Hematopoietic multipotent progenitor cell treated with erythropoietin and hydrocortisone succinate and interleukin-3 and kit ligand, for 8 days (in vitro differentiated cells): ENCODE measurements around the gene ANKS3.

Experiments
- DNase-seq: peaks from one replicate; pipeline ENCODE4 v3.0.0-alpha.2; 2015

The ANKS3 gene

GRCh38 chr16:4734063-4734729, at the start of gene ANKS3, which contains the start of gene DNAAF8:
TSS of gene ANKS3 (minus strand) at chr16:4734271. CDS start at chr16:4730149, 4,122 bp downstream.
TSS of gene DNAAF8 (plus strand) at chr16:4734537. CDS start at chr16:4736515, 1,978 bp downstream.
- DNase-seq, result peak; percentile 96

- no peak for DNase-seq
These were observed 49.3 kb upstream of the ANKS3 start for GRCh38 chr16:4783251-4783950.

DNA sequence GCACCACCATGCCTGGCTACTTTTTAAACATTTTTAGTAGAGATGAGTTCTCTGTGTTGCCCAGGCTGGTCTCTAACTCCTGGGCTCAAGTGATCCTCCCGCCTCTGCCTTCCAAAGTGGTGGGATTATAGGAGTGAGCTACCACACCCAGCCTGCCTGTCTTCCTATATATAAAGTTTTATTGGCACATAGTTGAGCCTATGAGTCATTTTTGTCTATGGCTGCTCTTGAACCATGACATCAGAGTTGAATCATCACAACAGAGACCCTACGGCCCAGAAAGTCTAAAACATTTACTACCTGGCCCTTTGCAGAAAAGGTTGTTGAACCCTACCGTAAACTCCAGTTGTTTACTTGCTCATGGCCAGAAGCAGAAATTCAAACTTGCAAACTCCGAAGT, 46.2 kb upstream of the ANKS3 start:
- no peak for DNase-seq

GRCh38 chr16:4778050-4778392, 44.0 kb upstream of the ANKS3 start:
- DNase-seq, result no peak

- DNase-seq, result no peak
These were observed 43.4 kb upstream of the ANKS3 start for GRCh38 chr16:4777339-4778049.

GRCh38 chr16:4776141-4776705, 42.2 kb upstream of the ANKS3 start:
- DNase-seq, result no peak

DNA sequence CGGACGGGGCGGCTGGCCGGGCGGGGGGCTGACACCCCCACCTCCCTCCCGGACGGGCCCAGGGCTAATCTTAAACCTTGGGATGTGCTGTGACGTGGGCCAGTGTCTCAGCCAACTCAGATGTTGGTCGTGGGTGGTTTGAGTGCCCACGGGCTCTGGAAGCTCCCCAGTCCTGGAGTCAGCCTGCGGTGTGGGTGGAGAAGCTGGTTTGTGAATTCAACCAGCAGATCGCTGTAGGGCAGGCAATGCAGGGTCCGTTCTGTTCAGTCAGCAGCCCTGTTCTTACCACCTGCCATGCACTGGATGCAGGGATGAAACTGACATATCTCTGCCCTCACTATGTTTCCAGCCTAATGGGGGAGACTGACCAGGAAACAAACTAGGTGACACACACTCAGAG, 40.9 kb upstream of the ANKS3 start:
- no peak for DNase-seq

DNA sequence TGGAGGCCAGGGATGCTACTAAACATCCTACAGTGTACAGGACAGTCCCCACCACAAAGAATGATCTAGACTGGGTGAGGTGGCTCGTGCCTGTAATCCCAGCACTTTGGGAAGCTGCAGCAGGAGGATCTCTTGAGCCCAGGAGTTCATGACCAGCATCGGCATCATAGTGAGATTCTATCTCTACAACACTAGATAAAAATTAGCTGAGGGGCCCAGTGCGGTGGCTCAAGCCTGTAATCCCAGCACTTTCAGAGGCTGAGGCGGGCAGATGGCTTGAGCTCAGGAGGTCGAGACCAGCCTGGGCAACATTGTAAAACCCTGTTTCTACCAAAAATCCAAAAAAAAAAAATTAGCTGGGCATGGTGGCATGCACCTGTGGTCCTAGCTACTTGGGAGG, 38.3 kb upstream of the ANKS3 start:
- DNase-seq, result no peak

GRCh38 chr16:4771646-4772045, 37.6 kb upstream of the ANKS3 start:
- no peak for DNase-seq

GRCh38 chr16:4769306-4769638, 35.2 kb upstream of the ANKS3 start:
- DNase-seq, result no peak

DNA sequence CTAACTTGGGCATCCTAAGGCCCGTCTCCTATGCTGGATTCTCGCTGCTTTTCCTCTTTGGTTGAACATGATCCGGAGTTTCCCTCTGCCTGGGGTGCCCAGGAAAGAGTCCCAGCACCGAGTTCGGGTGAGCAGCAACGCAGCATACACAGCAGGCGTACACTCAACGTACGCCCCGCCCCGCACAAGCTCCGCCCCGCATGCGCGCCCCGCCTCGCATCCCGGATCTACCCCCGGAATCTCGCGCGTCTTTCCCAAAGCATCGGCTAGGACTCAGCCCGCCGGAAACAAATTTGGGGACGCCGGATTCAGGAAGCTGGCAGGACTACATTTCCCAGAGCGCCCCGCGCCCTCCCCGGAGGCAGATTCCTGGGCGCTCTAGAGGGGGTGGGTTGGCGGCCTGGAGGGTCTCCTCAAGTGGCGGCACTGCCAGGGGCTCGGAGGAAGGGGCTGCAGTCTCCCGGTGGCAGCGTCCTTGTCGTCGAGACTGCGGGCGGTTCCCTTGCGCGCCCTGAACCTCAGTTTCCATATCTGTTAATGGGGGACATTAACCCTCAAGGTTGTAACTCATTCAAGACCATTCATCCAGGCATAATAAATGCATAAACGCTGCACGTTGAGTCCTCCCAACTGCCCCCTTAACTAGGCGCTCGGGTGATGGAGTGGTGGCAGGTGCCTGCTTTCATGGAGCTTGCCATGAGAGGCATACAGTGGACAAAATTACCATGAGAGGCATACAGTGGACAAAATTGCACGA, 34.7 kb upstream of the ANKS3 start:
- peak; percentile 95 for DNase-seq

GRCh38 chr16:4767872-4768548, 33.9 kb upstream of the ANKS3 start:
- no peak for DNase-seq

GRCh38 chr16:4766875-4767628, 33.0 kb upstream of the ANKS3 start, which contains the start of gene ZNF500:
TSS of gene ZNF500 (minus strand) at chr16:4767162. CDS start at chr16:4765978, 1,184 bp downstream.
- peak; percentile 95 for DNase-seq

DNA sequence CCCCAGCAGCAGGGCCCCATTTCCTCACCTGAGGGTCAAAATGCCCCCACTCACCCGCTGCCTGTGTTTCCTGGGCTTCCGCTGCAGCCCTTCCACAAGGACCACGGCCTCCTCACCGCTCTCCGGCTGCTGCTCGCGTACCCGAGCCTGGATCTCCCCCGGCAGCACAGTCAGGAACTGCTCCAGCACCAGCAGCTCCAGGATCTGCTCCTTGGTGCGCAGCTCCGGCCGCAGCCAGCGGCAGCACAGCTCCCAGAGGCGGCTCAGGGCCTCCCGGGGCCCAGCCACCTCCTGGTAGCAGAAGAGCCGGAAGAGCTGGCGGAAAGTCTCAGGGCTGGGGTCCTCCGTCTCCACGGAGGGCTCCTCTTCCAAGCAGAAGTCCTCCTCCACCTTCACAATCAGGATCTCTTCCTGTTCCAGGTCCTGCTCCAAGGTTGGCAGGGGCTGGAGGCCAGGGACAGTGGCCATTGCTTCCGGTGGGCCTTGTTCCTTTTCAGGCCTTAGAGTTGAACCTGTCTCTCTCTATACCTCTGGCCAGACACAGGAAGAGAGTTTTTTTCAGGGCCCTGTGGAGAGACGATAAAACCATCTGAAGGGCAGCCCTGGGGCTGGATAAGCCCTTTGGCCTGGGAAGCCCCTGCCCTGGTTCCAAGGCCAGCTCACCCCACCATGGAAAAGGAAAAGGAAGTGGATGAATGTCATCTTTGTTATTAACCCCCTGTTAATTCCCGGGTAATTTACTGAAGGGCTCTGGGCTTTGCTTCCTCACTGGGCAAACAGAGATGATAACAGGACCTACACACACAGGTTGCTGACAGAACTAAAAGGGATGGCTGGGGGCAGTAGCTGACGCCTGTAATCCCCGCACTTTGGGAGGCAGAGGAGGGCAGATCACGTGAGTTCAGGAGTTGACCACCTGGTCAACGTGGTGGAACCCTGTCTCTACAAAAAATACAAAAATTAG, 31.7 kb upstream of the ANKS3 start:
- no peak for DNase-seq

- DNase-seq, result no peak
These were observed 29.7 kb upstream of the ANKS3 start for GRCh38 chr16:4763791-4764190.

GRCh38 chr16:4762205-4762604, 28.1 kb upstream of the ANKS3 start:
- DNase-seq, result no peak

DNA sequence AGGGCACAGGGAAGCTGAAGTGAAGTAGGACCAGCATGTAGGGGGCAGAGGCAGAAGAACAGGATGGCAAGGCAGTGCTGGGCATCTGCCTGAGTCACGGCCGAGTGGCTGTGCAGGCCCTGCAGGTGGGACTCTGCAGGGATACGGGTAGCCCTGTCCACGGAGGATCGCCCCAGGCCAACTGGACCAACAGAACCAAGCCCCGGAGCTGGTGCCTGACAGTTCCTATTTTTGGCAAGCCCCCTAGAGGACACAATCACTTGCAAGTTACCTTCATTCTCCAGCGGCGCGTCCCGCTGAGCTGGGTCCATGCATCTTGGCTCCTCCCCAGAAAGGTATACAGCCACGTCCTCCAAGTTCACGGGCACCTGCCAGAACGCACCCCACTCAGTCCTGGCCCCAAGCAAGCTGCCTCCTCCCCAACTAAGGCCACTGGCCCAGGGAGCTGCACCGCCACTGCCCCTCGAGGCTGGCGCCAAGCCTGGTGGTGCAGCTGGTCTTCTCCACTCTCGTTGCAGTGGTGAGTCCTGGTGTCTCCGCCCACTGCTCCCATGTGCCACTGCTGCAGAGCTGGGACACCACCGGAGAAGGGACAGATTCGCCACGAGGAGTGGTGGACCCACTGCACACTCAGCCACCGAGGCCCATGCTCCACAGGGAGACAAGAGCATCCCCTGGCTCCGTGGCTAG, 26.3 kb upstream of the ANKS3 start:
- no peak for DNase-seq

GRCh38 chr16:4755687-4756086, 21.6 kb upstream of the ANKS3 start:
- DNase-seq, result no peak

DNA sequence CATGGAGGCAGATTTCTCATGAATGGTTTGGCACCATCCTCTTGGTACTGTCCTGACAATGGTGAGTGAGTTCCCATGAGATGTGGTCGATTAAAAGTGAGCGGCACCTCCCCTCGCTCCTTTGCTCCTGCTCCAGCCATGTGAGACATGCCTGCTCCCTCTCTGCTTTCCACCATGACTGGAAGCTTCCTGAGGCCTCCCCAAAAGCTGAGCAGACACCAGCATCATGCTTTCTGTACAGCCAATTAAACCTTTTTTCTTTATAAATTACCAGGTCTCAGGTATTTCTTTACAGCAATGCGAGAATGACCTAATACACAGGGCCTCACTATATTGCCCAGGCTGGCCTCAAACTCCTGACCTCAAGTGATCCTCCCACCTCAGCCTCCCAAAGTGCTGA, 20.8 kb upstream of the ANKS3 start:
- no peak for DNase-seq

- DNase-seq, result no peak
These were observed 19.2 kb upstream of the ANKS3 start for GRCh38 chr16:4753227-4753626.
